GM18502 (cell line): ENCODE data around the gene MYADML2.
"Not testable (repeated sequence)": the region's sequence is repeated elsewhere in the genome, so short reads cannot be mapped to it uniquely, and the experiment has no call there.

Source experiments
- ATAC-seq: cut with Tn5 transposase; IDR thresholded peaks from one replicate; pipeline ENCODE4 v1.9.1; 2021; ENCODE audit warnings: mild to moderate bottlenecking; ENCODE audit not compliant: unreplicated experiment, poor library complexity

MYADML2 gene

DNA sequence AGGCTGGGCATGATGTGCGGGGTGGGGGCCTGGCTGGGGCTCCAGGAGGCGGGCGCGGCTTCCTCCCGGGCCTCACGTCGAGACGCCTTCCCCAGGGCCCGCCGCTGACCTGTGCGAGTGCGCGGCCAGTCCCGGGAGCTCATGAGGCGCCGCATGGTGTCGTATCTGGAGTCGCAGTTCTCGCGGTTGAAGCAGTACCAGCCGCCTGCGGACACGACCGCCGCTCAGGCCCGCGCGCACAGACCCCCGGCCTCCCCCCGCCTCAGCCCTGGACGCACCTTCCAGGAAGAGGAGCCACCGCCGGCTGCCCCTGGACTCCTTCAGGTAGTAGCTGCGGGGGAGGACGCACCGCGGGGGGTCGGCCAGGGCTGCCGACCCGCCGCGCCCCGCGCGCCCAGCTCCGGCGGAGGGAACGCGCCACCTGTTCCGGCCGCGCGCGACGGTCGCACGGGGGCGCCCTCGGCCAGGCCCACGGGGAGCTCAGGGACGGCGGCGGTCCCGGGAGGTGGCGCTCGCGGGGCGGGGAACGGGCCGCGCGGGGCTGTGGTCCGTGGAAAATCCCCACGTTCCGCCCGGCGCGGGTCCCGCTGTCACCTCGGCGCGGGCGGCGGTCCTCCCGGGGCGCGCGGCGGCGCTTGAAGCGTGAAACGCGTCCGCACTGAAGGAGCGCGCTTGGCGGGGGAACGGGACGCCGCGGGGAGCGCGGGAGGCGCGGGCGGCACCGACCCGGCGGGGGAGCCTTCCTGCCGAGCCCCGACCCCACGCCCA is 12.5 kb upstream of the MYADML2 start:
- peak; percentile 68 for ATAC-seq

GRCh38 chr17:81958633-81959342 is 11.8 kb upstream of the MYADML2 start:
- ATAC-seq, result no peak

DNA sequence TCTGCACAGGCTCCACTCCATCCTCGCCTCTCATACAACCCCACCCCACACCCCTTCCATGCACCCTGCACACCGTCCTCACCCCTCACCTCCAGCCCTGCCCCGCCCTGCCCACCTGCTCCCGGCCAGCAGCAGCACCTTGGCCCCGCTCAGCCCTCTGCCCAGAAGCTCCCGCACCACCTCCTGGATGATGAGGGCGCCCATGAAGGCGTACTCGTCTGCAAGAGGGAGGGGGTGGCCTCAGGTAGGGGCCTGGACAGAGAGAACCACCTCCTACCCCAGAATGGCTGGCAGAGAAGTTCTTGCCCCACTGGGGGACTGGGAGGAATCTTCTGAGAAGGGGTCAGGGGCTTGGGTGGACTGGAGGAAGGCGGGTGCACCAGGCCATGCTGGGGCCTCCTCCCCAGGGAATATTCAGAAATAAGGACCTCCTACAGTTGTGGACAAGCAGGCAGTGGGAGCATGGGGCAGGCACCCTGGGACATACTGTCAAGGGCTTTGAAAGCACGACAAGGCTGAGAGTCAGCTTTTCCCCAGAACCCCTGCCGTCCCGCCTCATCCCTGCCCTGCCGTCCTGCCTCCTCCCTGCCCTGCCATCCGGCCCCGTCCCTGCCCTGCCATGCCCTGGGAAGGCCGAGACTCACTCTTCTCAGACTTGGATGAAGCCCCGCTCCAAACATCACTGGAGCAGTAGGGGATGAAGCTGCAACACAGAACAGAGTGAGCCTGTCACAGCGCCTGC is 10.8 kb upstream of the MYADML2 start:
- no peak for ATAC-seq

DNA sequence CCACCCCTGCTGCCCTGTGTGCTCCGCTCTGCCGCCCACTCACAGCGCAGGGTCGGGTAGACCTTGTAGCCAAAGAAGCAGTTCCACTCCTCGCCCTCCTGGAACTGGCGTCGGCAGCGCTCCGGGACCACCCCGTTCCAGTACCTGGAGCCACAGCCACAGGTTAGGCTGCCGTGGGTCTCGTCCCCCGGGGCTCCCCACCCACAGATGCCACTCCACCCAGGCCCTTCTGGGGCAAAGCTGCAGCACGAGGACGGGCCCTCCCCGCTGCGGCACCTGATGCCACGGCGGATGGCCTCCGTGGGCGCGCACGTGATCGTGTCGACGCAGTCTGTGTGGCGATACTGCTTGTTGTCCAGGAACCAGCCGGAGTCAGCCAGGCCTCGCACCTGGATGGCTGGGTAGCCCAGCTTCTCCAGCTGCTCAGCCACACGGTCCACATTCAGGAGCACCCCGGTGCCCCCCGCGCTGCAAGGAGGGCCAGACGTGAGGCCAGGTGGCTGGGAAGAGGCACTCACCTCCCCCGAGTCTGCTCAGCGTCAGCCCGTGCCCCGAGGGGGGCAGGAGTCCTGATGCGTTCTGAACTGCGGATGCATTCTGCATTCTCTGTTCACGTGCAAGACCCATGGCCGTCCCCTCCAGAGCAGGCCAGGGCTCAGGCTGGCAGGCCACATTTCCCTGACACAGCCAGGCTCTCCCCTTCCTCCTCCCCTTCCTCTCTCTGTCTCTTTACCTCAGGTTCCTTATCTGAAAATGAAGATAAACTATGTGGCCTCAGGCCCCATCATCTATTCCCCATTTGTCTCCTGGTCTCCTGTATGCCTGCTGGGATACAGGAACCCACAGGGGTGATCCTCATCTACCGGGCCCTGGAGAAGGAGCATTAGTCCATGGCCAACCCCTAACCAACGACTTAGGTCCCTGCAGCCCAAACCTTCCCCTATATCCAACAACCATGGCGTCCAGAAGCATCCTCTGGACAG is 9.9 kb upstream of the MYADML2 start:
- ATAC-seq, result no peak

GRCh38 chr17:81955756-81956544 is 8.9 kb upstream of the MYADML2 start:
- no peak for ATAC-seq

DNA sequence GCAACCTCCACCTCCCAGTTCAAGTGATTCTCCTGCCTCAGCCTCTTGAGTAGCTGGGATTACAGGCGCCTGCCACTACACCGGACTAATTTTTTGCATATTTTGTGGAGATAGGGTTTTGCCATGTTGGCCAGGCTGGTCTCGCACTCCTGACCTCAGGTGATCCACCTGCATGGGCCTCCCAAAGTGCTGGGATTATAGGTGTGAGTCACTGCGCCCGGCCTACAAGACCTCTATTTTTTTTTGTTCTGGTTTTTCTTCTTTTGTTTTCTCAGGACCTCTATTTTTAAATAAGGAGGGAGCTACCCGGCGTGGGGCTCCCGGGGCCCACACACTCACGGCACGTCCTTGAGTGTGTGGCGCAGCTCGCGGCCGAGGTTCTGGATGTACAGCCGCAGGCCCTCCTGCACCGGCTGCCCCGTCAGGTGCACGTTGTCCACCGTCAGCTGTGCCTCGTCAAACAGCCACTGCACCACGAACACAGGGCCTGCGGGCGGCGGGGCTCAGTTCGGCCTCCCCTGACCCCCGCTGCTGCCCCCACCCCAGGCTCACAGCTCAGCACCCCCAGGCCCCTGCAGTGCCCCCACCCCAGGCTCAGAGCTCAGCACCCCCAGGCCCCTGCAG is 8.1 kb upstream of the MYADML2 start:
- ATAC-seq, result no peak

DNA sequence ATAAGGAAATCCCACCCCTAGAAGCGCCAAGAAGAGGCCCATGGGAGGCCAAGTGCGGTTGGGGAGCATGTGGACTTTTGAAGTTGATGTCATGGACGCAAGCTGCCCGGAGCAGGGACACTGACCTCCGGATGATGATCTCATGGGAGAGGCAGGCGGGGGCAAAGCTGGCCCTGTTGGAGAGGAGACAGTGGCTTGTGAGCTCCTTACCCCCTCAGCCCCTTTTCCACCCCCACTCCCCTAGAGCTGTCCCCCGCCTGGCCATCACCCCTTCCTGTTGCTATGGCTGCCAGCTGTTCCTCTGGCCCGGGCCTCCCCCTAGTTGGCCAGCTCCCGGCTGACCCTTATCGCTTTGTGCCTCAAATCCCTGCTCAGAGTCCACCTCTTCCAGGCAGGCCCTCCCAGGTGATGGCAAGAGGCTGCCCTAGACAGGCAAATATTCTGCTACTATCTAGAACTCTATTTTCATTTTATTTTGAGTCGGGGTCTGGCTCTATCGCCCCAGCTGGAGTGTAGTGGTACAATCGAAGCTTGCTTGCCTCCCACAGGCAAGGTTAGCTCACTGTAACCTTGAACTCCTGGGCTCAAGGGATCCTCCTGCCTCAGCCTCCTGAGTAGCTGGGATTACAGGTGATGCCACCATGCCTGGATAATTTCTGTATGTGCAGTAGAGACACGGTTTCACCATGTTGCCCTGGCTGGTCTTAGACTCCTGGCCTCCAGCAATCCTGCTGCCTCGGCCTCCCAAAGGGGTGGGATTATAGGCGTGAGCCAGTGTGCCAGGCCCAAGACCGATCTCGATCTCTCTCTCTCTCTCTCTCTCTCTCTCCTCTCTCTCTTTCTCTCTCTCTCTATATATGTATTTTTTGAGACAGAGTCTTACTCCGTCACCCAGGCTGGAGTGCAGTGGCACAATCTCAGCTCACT is 7.4 kb upstream of the MYADML2 start:
- no peak for ATAC-seq

GRCh38 chr17:81953443-81953842 is 6.4 kb upstream of the MYADML2 start:
- ATAC-seq, result not testable (repeated sequence)

DNA sequence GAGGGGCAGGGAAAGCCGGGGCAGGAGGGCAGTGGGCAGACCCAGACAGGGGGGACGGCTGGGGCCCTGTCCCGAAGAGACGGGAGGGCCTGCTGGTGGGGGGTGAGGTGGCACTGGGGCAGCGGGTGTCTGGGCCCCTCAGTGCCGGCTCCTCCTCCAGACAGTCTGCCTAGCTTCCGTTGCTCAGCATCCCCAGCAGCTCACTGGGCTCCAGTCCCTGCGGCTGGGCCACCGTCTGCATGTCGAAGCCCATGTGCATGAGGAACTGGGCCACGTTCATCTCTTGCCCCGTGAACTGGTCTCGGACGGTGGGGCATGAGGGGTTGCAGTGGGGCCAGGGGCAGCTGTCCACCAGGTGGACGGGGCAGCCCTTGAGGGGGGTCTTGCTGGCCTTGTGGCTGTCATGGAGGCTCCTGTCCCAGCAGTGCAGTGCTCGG is 5.8 kb upstream of the MYADML2 start:
- no peak for ATAC-seq

DNA sequence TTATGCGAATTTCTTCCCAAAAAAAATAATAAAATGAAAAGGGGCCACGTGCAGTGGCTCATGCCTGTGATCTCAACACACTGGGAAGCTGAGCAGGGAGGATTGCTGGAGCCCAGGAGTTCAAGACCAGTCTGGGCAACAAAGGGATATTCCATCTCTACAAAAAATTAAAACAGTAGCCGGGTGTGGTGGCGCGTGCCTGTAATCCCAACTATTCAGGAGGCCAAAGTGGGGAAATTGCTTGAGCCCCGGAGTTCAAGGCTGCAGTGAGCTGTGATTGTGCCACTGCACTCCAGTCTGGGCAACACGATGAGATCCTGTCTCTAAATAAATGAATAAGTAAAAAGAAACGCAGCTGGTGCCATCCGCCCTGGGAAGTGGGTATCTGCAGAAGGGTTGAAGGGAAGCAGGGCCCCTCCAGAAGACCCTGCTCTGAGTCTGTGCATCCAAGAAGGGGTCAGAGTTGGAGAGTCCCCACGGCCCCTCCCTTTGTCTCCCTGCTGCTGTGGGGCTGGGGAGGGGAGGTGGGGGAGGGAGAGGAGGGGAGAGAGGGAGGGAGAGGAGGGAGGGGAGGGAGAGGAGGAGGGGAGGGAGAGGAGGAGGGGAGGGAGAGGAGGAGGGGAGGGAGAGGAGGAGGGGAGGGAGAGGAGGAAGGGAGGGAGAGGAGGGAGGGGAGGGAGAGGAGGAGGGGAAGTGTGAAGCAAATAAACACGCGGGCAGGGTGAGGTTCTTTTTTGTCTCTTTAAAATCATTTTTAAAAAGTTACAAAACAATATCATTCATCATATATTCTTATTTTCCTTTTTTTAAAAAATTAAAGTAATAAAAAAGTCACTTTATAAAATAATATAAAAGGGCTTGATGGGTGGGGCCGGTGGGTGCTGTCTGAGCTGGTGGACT is 5.0 kb upstream of the MYADML2 start:
- ATAC-seq, result no peak

DNA sequence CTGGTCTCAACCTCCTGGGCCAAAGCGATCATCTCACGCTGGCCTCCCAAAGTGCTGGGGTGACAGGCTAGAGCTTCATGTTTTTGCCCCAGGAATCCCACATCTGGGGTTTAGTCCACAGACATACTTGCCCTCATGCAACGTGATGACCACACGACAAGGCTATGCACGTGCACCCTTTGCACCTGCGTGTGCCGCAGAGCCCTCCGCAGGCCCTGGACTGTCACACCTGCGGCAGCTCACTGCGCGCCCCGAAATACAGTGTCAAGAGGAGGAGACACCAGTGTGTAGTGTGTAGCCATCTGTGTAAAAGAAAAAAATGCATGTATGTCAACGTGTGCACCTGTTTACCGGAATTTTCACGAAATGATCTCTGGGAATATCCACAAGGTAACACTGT is 3.5 kb upstream of the MYADML2 start:
- ATAC-seq, result no peak

DNA sequence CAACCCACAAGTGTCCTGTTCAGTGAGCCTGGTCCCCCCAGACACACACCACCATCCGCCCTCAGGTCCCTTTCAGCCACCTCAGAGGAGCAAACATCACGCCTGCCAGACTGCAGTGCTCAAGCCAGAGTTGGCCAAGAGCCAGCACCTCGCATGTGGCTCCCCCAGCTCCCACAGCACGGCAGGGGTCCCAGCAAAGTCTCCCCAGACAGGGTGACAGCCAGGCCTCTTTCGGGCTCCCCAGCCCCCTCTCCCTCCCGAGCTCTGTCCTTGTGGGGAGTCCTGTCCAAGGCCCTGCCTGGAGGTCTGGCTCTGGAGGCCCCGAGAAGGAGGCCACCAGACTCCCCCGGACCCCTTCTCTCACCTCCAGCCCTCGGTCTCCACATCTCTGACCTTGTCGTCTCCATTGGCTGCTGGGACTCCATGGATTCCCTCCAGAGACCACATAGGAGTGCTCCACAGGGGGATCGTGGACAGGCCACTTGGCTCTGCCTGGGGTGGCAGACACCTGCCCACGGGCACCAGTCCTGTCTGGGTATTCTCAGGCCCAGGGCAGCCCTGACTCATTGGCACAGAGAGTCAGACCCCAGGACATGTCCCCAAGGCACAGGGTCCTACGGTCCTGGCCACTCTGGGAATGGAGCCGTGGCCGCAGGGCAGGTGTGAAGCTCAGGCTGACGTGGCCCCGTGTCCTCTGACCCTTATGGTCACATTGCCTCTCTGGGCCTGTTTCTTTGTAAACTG is 1.8 kb upstream of the MYADML2 start:
- ATAC-seq, result no peak

- no peak for ATAC-seq
Measured at GRCh38 chr17:81944858-81945257, 2.2 kb downstream of the MYADML2 start.

GRCh38 chr17:81942167-81942553 is 4.9 kb downstream of the MYADML2 start:
- ATAC-seq, result no peak

DNA sequence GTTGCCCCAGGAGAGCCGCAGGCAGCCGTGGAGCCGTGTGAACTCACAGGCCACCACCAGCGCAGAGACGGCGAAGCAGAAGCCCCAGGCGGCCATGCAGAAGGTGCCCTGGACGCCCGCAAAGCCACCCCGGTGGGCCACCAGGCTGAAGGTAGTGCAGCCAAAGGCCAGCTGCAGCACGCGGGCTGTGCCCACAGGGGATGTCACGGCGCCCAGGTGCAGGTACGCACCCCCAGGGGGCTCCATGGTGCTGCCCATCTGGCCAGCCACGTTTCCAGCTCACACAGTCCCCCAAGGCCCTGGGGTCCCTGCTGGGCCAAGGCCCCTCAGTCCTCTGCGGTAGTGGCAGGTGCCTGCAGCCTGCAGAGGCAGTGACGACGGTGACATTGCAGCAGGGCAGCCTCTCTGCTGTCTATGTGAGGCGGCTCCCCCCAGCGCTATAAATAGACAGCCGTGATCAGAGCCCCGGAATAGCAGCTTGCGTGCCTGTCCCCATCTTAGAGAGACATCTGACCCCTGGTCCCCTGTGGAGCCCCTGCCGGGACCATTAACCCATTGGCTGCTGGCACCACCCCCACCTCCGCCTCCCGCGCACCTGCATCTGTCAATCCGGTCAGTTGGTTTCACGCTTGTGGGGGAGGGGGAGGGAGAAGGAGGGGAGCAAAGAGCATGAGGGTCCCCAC is 5.4 kb downstream of the MYADML2 start:
- no peak for ATAC-seq
